Measurements from ENCODE around the gene XIRP2.
A peak's percentile ranks its signal among the peaks of the same experiment; 100 is the strongest.

Gene XIRP2

DNA sequence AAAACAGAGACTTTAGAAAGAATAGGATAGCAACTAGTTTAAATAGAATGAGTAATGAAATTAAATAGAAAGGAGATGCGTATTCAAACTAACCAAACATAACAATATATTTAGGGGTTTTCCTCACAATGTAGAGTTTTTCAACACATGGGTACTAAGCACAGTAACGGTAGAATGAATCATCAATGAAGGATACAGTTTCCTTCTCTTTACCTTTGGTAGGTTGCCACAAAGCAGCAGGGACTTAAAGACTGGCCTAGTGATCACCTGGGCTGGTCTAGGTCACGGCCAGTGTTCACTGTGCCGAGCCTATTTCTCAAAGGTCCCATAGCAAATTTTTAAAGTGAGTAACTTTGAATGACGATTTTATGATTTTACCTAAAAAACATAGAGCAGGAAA lies 311.7 kb downstream of the XIRP2 start:
- TF ChIP-seq, protein P1, sequence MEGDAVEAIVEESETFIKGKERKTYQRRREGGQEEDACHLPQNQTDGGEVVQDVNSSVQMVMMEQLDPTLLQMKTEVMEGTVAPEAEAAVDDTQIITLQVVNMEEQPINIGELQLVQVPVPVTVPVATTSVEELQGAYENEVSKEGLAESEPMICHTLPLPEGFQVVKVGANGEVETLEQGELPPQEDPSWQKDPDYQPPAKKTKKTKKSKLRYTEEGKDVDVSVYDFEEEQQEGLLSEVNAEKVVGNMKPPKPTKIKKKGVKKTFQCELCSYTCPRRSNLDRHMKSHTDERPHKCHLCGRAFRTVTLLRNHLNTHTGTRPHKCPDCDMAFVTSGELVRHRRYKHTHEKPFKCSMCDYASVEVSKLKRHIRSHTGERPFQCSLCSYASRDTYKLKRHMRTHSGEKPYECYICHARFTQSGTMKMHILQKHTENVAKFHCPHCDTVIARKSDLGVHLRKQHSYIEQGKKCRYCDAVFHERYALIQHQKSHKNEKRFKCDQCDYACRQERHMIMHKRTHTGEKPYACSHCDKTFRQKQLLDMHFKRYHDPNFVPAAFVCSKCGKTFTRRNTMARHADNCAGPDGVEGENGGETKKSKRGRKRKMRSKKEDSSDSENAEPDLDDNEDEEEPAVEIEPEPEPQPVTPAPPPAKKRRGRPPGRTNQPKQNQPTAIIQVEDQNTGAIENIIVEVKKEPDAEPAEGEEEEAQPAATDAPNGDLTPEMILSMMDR (IDR thresholded peaks at IDR 0.05): no peak
- H3K4me3 ChIP-seq (ENCODE audit: low read depth, low read length): no peak overlapping the region
- H3K4me1 ChIP-seq: no peaks in the 10 kb centered on the region
- H3K27me3 ChIP-seq (ENCODE audit: control insufficient read depth, insufficient read depth, low read length): no peaks in the 10 kb centered on the region
- H3K36me3 ChIP-seq (ENCODE audit: control insufficient read depth, insufficient read depth, low read length): no peaks in the 10 kb centered on the region
- no peaks in the 10 kb centered on the region for H3K79me2 ChIP-seq
- H3K27ac ChIP-seq: no peak overlapping the region
- no peak overlapping the region for H3K9ac ChIP-seq
- H2AFZ ChIP-seq: no peak overlapping the region
- H3K4me2 ChIP-seq (ENCODE audit: low read length): no peak overlapping the region
- no peaks in the 10 kb centered on the region for H3K9me3 ChIP-seq (ENCODE audit: control insufficient read depth, low read length)

DNA sequence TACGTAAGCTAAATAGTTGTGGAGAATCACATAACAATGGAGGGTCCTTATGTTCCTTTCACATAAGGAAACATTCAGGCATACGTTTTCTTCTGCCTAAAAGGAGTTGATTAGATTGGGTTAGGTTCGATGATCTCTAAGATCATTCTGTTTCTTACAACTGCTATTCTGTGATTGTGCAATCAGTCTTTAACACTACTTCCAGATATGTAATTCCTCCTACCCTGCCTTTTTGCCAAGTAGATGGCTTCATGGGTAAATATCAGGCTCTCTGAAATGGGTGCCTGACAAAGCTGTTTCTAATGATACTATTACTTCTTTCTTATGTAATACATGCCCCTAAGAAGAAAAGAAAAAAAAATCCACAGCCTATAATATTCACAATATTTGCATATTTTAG lies 321.5 kb downstream of the XIRP2 start:
- H3K9ac ChIP-seq: no peak overlapping the region
- no peaks in the 10 kb centered on the region for H3K36me3 ChIP-seq (ENCODE audit: control insufficient read depth, insufficient read depth, low read length)
- TF ChIP-seq, protein P1 (IDR thresholded peaks at IDR 0.05): no peak
- H2AFZ ChIP-seq: no peak overlapping the region
- H3K27ac ChIP-seq: no peak overlapping the region
- H3K4me1 ChIP-seq: no peaks in the 10 kb centered on the region
- no peak overlapping the region for H3K4me3 ChIP-seq (ENCODE audit: low read depth, low read length)
- no peak overlapping the region for H3K4me2 ChIP-seq (ENCODE audit: low read length)
- no peaks in the 10 kb centered on the region for H3K9me3 ChIP-seq (ENCODE audit: control insufficient read depth, low read length)
- H3K27me3 ChIP-seq (ENCODE audit: control insufficient read depth, insufficient read depth, low read length): no peaks in the 10 kb centered on the region
- no peaks in the 10 kb centered on the region for H3K79me2 ChIP-seq

DNA sequence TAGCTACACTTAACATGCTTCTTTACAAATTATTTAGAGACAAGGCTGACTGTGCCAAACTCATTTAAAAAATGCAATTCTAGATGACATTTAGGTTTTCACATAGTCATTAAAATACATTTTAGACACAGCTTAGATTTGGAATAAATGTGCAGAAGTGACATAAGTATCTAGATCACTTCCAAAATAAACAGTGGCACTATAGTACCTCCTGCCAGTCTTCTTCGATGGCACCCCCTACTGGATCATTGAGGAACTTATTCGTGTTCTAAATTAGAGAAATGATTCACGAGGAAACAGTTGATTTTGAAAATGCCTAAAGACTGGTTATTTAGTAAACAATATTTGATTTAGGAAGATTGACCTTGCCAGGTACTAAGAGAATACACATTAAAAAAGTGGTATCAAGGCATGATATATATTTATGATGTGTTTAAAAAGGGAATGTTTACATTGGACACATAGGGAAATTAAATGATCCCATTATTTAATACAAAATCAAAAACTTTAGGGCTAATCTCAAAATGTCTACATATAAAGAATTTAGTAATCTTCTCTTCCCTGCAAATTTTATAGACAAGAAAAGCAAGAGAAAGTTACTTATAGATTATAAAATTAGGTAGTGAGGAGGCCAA lies 323.9 kb downstream of the XIRP2 start:
- Histone ChIP-seq H3K27ac (no peak overlapping the region), H3K27me3 (ENCODE audit: control insufficient read depth, insufficient read depth, low read length) (no peaks in the 10 kb centered on the region), H3K36me3 (ENCODE audit: control insufficient read depth, insufficient read depth, low read length) (no peaks in the 10 kb centered on the region), H3K9ac (no peak overlapping the region), H3K79me2 (no peaks in the 10 kb centered on the region), H3K4me2 (ENCODE audit: low read length) (no peak overlapping the region), H2AFZ (no peak overlapping the region), H3K4me3 (ENCODE audit: low read depth, low read length) (no peak overlapping the region), H3K4me1 (no peaks in the 10 kb centered on the region), H3K9me3 (ENCODE audit: control insufficient read depth, low read length) (no peaks in the 10 kb centered on the region)
- TF ChIP-seq, protein P1 (IDR thresholded peaks at IDR 0.05): peak; percentile 26

DNA sequence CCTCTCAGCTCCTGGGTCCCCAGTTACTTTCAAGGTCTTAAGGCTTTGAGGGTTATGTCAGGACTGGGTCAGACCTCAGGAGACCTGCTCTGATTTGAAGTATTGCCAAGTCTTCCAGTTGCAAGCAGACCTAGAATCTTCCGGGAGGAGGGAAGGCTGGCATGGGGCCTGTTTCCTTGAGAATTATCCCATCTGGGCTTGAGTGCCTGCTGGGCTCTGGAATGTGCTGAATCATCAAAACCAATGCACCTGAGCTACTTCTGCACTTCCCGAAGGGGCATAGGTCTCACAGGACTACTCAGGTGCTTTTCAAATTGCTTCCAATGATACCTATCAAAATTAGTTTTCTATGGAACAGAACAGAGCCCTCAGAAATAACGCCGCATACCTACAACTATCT lies 327.3 kb downstream of the XIRP2 start:
- H3K4me1 ChIP-seq: no peaks in the 10 kb centered on the region
- no peak overlapping the region for H3K9ac ChIP-seq
- H3K27ac ChIP-seq: no peak overlapping the region
- no peaks in the 10 kb centered on the region for H3K27me3 ChIP-seq (ENCODE audit: control insufficient read depth, insufficient read depth, low read length)
- TF ChIP-seq, protein P1 (IDR thresholded peaks at IDR 0.05): no peak
- no peaks in the 10 kb centered on the region for H3K9me3 ChIP-seq (ENCODE audit: control insufficient read depth, low read length)
- no peak overlapping the region for H3K4me3 ChIP-seq (ENCODE audit: low read depth, low read length)
- H3K4me2 ChIP-seq (ENCODE audit: low read length): no peak overlapping the region
- H3K36me3 ChIP-seq (ENCODE audit: control insufficient read depth, insufficient read depth, low read length): no peaks in the 10 kb centered on the region
- H2AFZ ChIP-seq: no peak overlapping the region
- H3K79me2 ChIP-seq: no peaks in the 10 kb centered on the region

DNA sequence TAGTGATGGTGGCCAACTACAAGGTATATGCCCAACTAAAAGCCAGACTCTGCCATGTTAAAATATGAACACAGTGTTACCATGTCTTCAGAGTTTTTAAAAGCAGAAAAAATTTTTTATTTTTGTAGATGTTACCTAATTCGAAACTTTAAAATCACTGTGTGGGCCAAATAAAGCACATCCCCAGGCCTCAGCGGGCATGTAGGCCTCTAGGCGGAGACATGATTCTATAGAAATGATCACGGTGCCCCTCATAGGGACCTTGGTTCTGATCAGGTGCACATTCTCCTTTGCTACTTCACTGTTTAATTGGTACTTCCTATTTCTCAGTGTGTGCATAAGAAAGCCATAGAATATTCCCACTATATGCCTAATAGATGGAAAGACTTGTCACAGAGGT lies 349.2 kb downstream of the XIRP2 start:
- no peaks in the 10 kb centered on the region for H3K4me1 ChIP-seq
- H3K36me3 ChIP-seq (ENCODE audit: control insufficient read depth, insufficient read depth, low read length): no peaks in the 10 kb centered on the region
- no peak overlapping the region for H3K4me2 ChIP-seq (ENCODE audit: low read length)
- H3K27me3 ChIP-seq (ENCODE audit: control insufficient read depth, insufficient read depth, low read length): no peaks in the 10 kb centered on the region
- H2AFZ ChIP-seq: no peak overlapping the region
- H3K79me2 ChIP-seq: no peaks in the 10 kb centered on the region
- no peak overlapping the region for H3K27ac ChIP-seq
- TF ChIP-seq, protein P1 (IDR thresholded peaks at IDR 0.05): no peak
- no peaks in the 10 kb centered on the region for H3K9me3 ChIP-seq (ENCODE audit: control insufficient read depth, low read length)
- H3K9ac ChIP-seq: no peak overlapping the region
- no peak overlapping the region for H3K4me3 ChIP-seq (ENCODE audit: low read depth, low read length)
